K562 (cell line): ENCODE results near the gene ZNF213. TPM values are rescaled to one million over a fixed set of nuclear protein-coding genes. Genes with fewer than 3 reads are reported as not detected.

Experiments used
- BCLAF1 ChIP-seq, 2 experiments: fragments of 450-650 bp in 1 of 2; IDR thresholded peaks; 2 replicates each; pipeline ENCODE4 v1.6.1; 2011 to 2017; ENCODE audit warnings: low read depth in 2 of 2, antibody characterized with exemption in 1 of 2, borderline replicate concordance in 1 of 2, low read length in 1 of 2, mild to moderate bottlenecking in 1 of 2, mixed read lengths in 1 of 2; ENCODE audit not compliant: control insufficient read depth in 1 of 2
- CAMTA2 ChIP-seq: fragments of 250-450 bp; sonication (Bioruptor Pico); conservative IDR thresholded peaks from 2 replicates; pipeline ENCODE4 v1.5.1; 2022
- EP400 ChIP-seq: fragments of 450-650 bp; IDR thresholded peaks from 2 replicates; pipeline ENCODE4 v1.6.1; 2017; ENCODE audit warnings: antibody characterized with exemption, mild to moderate bottlenecking, moderate library complexity
- HNRNPK ChIP-seq: fragments of 200-400 bp; formaldehyde crosslinking; IDR thresholded peaks from one replicate; pipeline ENCODE4 v1.6.1; 2018; ENCODE audit warnings: mild to moderate bottlenecking, low read depth, low read length; ENCODE audit not compliant: poor library complexity, severe bottlenecking
- MAX ChIP-seq: sonication (generic); formaldehyde crosslinking; IDR thresholded peaks from 2 replicates; pipeline ENCODE4 v1.9.0; 2022; ENCODE audit warnings: mild to moderate bottlenecking, missing genetic modification reagents
- NR1H2 ChIP-seq: sonication (generic); formaldehyde crosslinking; IDR thresholded peaks from 2 replicates; pipeline ENCODE4 v1.4.0; 2020; ENCODE audit warnings: mild to moderate bottlenecking, missing genetic modification reagents
- POLR3A ChIP-seq: IDR thresholded peaks from 2 replicates; pipeline ENCODE4 v1.6.1; 2011; ENCODE audit warnings: borderline replicate concordance, mild to moderate bottlenecking, moderate library complexity; ENCODE audit not compliant: insufficient read length, insufficient read depth; ENCODE audit errors: extremely low read depth
- TFE3 ChIP-seq: fragments of 450-650 bp; formaldehyde crosslinking; IDR thresholded peaks from 2 replicates; pipeline ENCODE4 v1.4.0; 2020; ENCODE audit warnings: mild to moderate bottlenecking, mixed read lengths
- TOE1 ChIP-seq, 2 experiments: fragments of 450-650 bp in 1 of 2; sonication (generic) in 1 of 2; formaldehyde crosslinking in 1 of 2; IDR thresholded peaks; 2 replicates each; pipeline versions ENCODE4 v1.7.1 to v1.8.0; 2016 to 2022; ENCODE audit warnings: borderline replicate concordance in 2 of 2, mild to moderate bottlenecking in 2 of 2, antibody characterized with exemption in 1 of 2, inconsistent platforms in 1 of 2, low read depth in 1 of 2, missing genetic modification reagents in 1 of 2, moderate library complexity in 1 of 2
- ZBTB5 ChIP-seq: fragments of 450-650 bp; IDR thresholded peaks from 2 replicates; pipeline ENCODE4 v1.6.1; 2017; ENCODE audit warnings: antibody characterized with exemption
- ZBTB7A ChIP-seq: IDR thresholded peaks from 2 replicates; pipeline ENCODE4 v1.6.1; 2011; ENCODE audit warnings: low read depth, mild to moderate bottlenecking, low read length, moderate library complexity, borderline replicate concordance; ENCODE audit not compliant: control insufficient read depth
- ZFP30 ChIP-seq: fragments of 250-450 bp; sonication (Bioruptor Pico); IDR thresholded peaks from 2 replicates; pipeline ENCODE4 v1.8.0; 2022; ENCODE audit warnings: moderate library complexity, mild to moderate bottlenecking, inconsistent platforms, borderline replicate concordance
- ZFX ChIP-seq: sonication (generic); formaldehyde crosslinking; IDR thresholded peaks from 2 replicates; pipeline ENCODE4 v1.8.0; 2022; ENCODE audit warnings: mild to moderate bottlenecking, missing genetic modification reagents, moderate library complexity
- ZNF184 ChIP-seq: sonication (generic); formaldehyde crosslinking; IDR thresholded peaks from 2 replicates; pipeline ENCODE4 v1.5.0; 2020; ENCODE audit warnings: missing genetic modification reagents
- ZNF197 ChIP-seq: fragments of 200-800 bp; sonication (Bioruptor generic); IDR thresholded peaks from 2 replicates; pipeline ENCODE4 v1.6.1; 2016; ENCODE audit warnings: low read depth, missing genetic modification characterization, missing compliant biosample characterization
- ZNF740 ChIP-seq, 3 experiments: fragments of 200-800 bp in 1 of 3; sonication (Bioruptor generic) in 1 of 3; sonication (generic) in 1 of 3; formaldehyde crosslinking in 1 of 3; IDR thresholded peaks; 2 replicates each; pipeline versions ENCODE4 v1.6.1 to v1.8.0; 2016 to 2022; ENCODE audit warnings: mild to moderate bottlenecking in 2 of 3, missing compliant biosample characterization in 2 of 3, missing genetic modification characterization in 2 of 3, missing genetic modification reagents in 1 of 3
- polyA plus RNA-seq, 8 experiments: library from polyadenylated mRNA; depleted of rRNA in 4 of 8; stranded (reverse) in 5 of 8; unstranded in 3 of 8; fragments of >200 nt; fragmentation: Nextera tagmentation in 2 of 8; fragmentation: Illumina TruSeq in 1 of 8; extraction: Ambion mirVana in 2 of 8; extraction: Trizol in 1 of 8; gene quantifications; 2 replicates each; pipeline versions ENCODE4 v1.2.1 to v1.2.3, GENCODE V29; 2011 to 2014; ENCODE audit warnings: inconsistent platforms in 1 of 8, missing spikeins in 1 of 8
- total RNA-seq, 7 experiments: library from RNA; depleted of rRNA in 6 of 7; stranded (reverse); fragments of >200 nt in 6 of 7; fragmentation: Illumina TruSeq in 2 of 7; extraction: Trizol in 2 of 7; gene quantifications; 2 replicates each; pipeline versions ENCODE4 v1.2.1 to v1.2.3, GENCODE V29; 2011 to 2021; ENCODE audit warnings: low replicate concordance in 1 of 7

The ZNF213 gene
- total and polyA plus RNA-seq, 9 of the 15 experiments (the other 6 are each of a cell fraction or from before 2014, with no cell fraction given), result 0.49 to 10.0 (median 1.8) TPM

GRCh38 chr16:3152277-3152990, 17.6 kb downstream of the ZNF213 start (continued):
- TF ChIP-seq ZNF740 (CRISPR knock-in tag; IDR thresholded peaks at IDR 0.05), result peak; percentile 86
- TF ChIP-seq ZNF740 (tag; IDR thresholded peaks at IDR 0.05), result peak in 1 of 2 experiments; percentile 60; a peak in 1 of 4 replicates
- no peak for TF ChIP-seq BCLAF1 (IDR thresholded peaks at IDR 0.05; ENCODE audit: borderline replicate concordance in 1 of 2, control insufficient read depth in 1 of 2, low read depth in 2 of 2, low read length in 1 of 2)
- peak; percentile 13; the same call in 1 of the 2 replicates for TF ChIP-seq ZBTB7A
- peak; percentile 91; the same call in 1 of the 2 replicates for TF ChIP-seq NR1H2
- TF ChIP-seq ZBTB5, result peak; percentile 80; the same call in 1 of the 2 replicates
- no peak for TF ChIP-seq ZNF184 (CRISPR knock-in tag)
- TF ChIP-seq POLR3A, result peak; percentile 91
- peak; percentile 49; the same call in 1 of the 2 replicates for TF ChIP-seq ZFX (CRISPR knock-in tag)
- no peak for TF ChIP-seq CAMTA2 (CRISPR knock-in tag)
- TF ChIP-seq ZFP30 (CRISPR knock-in tag), result no peak
- no peak for TF ChIP-seq TFE3 (CRISPR knock-in tag)
- TF ChIP-seq TOE1 (IDR thresholded peaks at IDR 0.05; ENCODE audit: borderline replicate concordance), result peak; percentile 71; the same call in 1 of the 2 replicates
- peak; percentile 90; the same call in 1 of the 2 replicates for TF ChIP-seq TOE1 (CRISPR knock-in tag; IDR thresholded peaks at IDR 0.05; ENCODE audit: borderline replicate concordance, low read depth)
- TF ChIP-seq ZNF197 (CRISPR knock-in tag), result peak; percentile 74; the same call in 1 of the 2 replicates
- TF ChIP-seq HNRNPK, result no peak
- TF ChIP-seq EP400, result peak; percentile 74
- peak; percentile 81 for TF ChIP-seq MAX (CRISPR knock-in tag)
